ENCODE measurements around the gene GEMIN8. TPM values are rescaled to one million over a fixed set of nuclear protein-coding genes. Genes with fewer than 3 reads are reported as not detected.

Gene GEMIN8, protein sequence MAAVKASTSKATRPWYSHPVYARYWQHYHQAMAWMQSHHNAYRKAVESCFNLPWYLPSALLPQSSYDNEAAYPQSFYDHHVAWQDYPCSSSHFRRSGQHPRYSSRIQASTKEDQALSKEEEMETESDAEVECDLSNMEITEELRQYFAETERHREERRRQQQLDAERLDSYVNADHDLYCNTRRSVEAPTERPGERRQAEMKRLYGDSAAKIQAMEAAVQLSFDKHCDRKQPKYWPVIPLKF
- total RNA-seq (10.7 TPM), polyA plus RNA-seq (ENCODE audit: insufficient read depth in 1 of 8, insufficient read length in 8 of 8, low replicate concordance in 1 of 8) (10 to 100 TPM; 11.8 to 18.7 (median 16.6) TPM)
- long read RNA-seq, donor 1 = 0 reads
- long read RNA-seq, donor 2 = 0 reads
- long read RNA-seq, donor 3, partial matches to known transcripts = 0 of 1 reads
- long read RNA-seq, donor 3, other reads (novel, unspliced or antisense) = 0 of 1 reads
- long read RNA-seq, donor 4, partial matches to known transcripts = 0 of 1 reads
- long read RNA-seq, donor 4, other reads (novel, unspliced or antisense) = 0 of 1 reads
- long read RNA-seq, donor 5, partial matches to known transcripts = 8 of 10 reads
- long read RNA-seq, donor 5, other reads (novel, unspliced or antisense) = 0 of 10 reads
- long read RNA-seq, donor 6, partial matches to known transcripts = 0 of 2 reads
- long read RNA-seq, donor 6, other reads (novel, unspliced or antisense) = 0 of 2 reads
- long read RNA-seq, donor 7, partial matches to known transcripts = 0 of 5 reads
- long read RNA-seq, donor 7, other reads (novel, unspliced or antisense) = 0 of 5 reads
- long read RNA-seq, donor 8, partial matches to known transcripts = 0 of 2 reads
- long read RNA-seq, donor 8, other reads (novel, unspliced or antisense) = 0 of 2 reads
- long read RNA-seq, donor 9 = 0 reads
- long read RNA-seq, donor 10 = 0 reads
- long read RNA-seq, donor 11, partial matches to known transcripts = 0 of 3 reads
- long read RNA-seq, donor 11, other reads (novel, unspliced or antisense) = 0 of 3 reads

DNA sequence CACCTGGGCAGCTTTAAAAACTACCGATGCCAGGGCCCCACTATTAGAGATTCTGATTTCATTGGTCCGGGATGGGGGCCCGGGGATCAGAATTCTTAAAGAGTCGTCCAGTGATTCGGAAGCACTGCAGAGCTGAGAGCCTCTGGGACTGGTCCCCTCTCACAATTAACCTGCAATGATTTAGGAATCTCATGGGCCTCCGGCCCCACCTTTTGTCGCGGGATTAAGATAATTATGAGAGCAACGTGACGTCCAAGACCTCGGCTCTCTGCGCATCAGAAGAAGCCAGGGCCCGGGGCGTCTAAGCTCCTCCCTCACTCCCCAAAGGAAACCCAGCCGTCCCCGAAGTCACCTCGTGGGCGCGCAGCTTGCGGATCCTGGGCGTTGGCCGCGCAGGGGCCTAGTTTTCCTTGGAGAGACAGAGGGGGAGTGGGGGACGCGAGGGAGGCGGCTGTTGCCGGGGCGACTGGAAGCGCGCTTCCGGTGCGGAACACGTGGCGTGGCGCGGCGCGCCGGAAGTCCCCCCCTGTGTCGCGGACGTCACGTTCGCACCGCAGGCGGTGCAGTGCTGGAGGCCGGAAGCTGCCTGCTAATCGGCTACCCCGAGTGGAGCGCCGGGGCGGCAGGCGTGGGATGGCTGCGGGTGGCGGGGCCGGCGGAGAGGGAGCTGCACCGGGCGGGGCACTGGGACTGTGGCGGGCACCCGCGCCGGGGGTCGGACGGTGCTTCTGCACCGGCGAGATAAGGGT, at the start of gene GEMIN8:
GEMIN8 (minus strand) TSS at position 468 of the 749 bp plus-strand sequence. CDS start 8,414 bp downstream, outside the sequence.
- peak; percentile 92 for DNase-seq
- Histone ChIP-seq H3K27ac (ENCODE audit: low read length) (peak within 1 kb of the TSS; percentile 74), H3K4me3 (ENCODE audit: low read length) (peak within 1 kb of the TSS; percentile 76), H3K27me3 (ENCODE audit: control insufficient read depth, insufficient read depth, low read length) (peaks cover 27% of the 10 kb centered on the region), H3K9me3 (replicated peaks; ENCODE audit: control insufficient read depth, low read depth, low read length) (no peaks in the 10 kb centered on the region), H3K36me3 (ENCODE audit: control insufficient read depth, insufficient read depth, low read length) (no peaks in the 10 kb centered on the region), H3K4me1 (ENCODE audit: control insufficient read depth, insufficient read depth, low read length) (peaks cover 6% of the 10 kb centered on the region)
- WGBS (ENCODE audit: insufficient coverage) = 2% methylated on average over 61 of the region's 67 CpGs

DNA sequence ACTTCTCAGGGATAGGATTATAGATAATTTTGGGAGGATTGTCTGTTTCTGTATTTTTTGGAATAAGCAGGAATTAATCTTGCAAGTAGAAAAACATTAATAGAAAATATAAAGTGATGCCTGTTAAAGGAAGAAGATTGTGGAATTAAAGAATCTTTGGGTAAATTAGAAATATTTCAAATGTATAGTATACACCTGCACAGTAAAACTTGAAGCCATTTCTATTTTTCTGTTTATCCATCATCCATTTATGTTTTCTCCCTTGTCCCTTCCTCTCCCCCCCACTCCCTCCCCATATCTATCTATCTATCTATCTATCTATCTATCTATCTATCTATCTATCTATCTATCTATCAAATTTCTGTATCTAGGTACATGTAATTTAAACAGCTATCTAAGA, 46.9 kb upstream of the GEMIN8 start:
- Histone ChIP-seq H3K27ac (ENCODE audit: low read length) (no peak overlapping the region), H3K4me3 (ENCODE audit: low read length) (no peak overlapping the region), H3K9me3 (replicated peaks; ENCODE audit: control insufficient read depth, low read depth, low read length) (no peaks in the 10 kb centered on the region), H3K4me1 (ENCODE audit: control insufficient read depth, insufficient read depth, low read length) (no peaks in the 10 kb centered on the region), H3K27me3 (ENCODE audit: control insufficient read depth, insufficient read depth, low read length) (peaks cover 11% of the 10 kb centered on the region), H3K36me3 (ENCODE audit: control insufficient read depth, insufficient read depth, low read length) (no peaks in the 10 kb centered on the region)
- DNase-seq = no peak

DNA sequence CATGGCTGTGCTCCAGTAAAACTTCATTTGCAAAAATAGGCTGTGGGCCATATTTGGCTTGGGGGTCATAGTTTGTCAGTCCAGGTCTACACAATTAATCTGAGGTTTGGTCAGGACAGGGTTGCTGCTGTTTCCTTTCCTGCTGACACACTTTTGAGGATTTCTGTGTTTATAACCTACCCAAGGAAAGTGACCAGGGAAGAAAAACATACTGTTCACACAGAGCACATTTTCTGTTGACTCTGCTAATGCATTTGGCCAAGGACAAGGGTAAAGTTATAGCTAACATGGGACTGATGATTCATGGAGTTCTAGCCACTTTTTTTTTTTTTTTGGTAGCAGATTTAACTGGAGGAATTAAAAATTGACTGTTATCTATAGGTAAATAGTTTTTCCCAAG, 43.9 kb upstream of the GEMIN8 start:
- peak; percentile 42 for DNase-seq
- no peak overlapping the region for H3K4me3 ChIP-seq (ENCODE audit: low read length)
- no peaks in the 10 kb centered on the region for H3K9me3 ChIP-seq (replicated peaks; ENCODE audit: control insufficient read depth, low read depth, low read length)
- H3K27ac ChIP-seq (ENCODE audit: low read length) = no peak overlapping the region
- H3K27me3 ChIP-seq (ENCODE audit: control insufficient read depth, insufficient read depth, low read length) = peaks cover 5% of the 10 kb centered on the region
- no peaks in the 10 kb centered on the region for H3K36me3 ChIP-seq (ENCODE audit: control insufficient read depth, insufficient read depth, low read length)
- H3K4me1 ChIP-seq (ENCODE audit: control insufficient read depth, insufficient read depth, low read length) = no peaks in the 10 kb centered on the region

DNA sequence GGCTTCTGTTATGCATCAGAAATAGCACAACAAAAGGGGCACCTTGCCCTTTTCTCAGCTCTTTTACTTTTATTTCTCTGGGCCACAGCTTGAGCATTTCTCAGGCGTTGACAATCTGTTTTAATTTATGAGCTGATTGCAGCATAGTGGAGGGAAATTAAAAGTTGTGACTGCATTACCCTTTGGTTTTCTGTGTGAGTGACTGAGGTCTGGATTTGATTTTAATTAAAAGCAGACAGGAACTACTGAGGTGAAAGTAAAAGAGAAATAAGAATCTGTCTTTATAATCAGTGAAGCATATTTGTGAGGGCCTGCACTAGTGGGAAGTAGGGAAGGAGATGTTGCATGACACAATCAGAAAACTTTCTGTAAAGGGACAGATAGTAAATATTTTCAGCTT, 43.4 kb upstream of the GEMIN8 start:
- DNase-seq = no peak
- no CpG with 5 or more reads among the region's 1 CpG for WGBS (ENCODE audit: insufficient coverage)
- H3K27ac ChIP-seq (ENCODE audit: low read length) = no peak overlapping the region
- H3K27me3 ChIP-seq (ENCODE audit: control insufficient read depth, insufficient read depth, low read length) = peaks cover 8% of the 10 kb centered on the region
- no peaks in the 10 kb centered on the region for H3K9me3 ChIP-seq (replicated peaks; ENCODE audit: control insufficient read depth, low read depth, low read length)
- H3K4me3 ChIP-seq (ENCODE audit: low read length) = no peak overlapping the region
- H3K36me3 ChIP-seq (ENCODE audit: control insufficient read depth, insufficient read depth, low read length) = no peaks in the 10 kb centered on the region
- no peaks in the 10 kb centered on the region for H3K4me1 ChIP-seq (ENCODE audit: control insufficient read depth, insufficient read depth, low read length)

DNA sequence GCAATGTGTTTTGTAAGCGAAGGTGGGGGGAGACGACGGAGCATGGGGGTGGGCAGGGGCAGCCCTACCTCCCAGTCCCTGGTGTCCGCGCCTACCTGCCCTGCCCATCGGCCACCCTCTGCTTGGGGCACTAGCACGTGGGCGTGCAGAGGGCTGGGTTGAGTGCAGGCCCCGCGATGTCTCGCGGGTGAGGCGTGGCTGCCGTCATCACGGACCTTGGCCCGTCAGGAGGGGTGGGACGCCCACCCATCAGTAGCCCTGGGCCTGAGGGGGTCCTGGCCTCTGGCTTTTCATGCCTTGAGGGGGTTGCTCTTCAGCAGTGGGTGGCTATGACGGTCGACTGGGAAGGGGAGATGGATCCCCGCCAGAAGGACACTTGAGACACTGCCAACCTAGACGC, 36.1 kb upstream of the GEMIN8 start:
- no peaks in the 10 kb centered on the region for H3K36me3 ChIP-seq (ENCODE audit: control insufficient read depth, insufficient read depth, low read length)
- H3K4me1 ChIP-seq (ENCODE audit: control insufficient read depth, insufficient read depth, low read length) = no peaks in the 10 kb centered on the region
- WGBS (ENCODE audit: insufficient coverage) = 88% methylated on average over 17 of the region's 21 CpGs
- no peak for DNase-seq
- H3K9me3 ChIP-seq (replicated peaks; ENCODE audit: control insufficient read depth, low read depth, low read length) = no peaks in the 10 kb centered on the region
- H3K4me3 ChIP-seq (ENCODE audit: low read length) = no peak overlapping the region
- H3K27me3 ChIP-seq (ENCODE audit: control insufficient read depth, insufficient read depth, low read length) = peaks cover 24% of the 10 kb centered on the region
- H3K27ac ChIP-seq (ENCODE audit: low read length) = no peak overlapping the region

DNA sequence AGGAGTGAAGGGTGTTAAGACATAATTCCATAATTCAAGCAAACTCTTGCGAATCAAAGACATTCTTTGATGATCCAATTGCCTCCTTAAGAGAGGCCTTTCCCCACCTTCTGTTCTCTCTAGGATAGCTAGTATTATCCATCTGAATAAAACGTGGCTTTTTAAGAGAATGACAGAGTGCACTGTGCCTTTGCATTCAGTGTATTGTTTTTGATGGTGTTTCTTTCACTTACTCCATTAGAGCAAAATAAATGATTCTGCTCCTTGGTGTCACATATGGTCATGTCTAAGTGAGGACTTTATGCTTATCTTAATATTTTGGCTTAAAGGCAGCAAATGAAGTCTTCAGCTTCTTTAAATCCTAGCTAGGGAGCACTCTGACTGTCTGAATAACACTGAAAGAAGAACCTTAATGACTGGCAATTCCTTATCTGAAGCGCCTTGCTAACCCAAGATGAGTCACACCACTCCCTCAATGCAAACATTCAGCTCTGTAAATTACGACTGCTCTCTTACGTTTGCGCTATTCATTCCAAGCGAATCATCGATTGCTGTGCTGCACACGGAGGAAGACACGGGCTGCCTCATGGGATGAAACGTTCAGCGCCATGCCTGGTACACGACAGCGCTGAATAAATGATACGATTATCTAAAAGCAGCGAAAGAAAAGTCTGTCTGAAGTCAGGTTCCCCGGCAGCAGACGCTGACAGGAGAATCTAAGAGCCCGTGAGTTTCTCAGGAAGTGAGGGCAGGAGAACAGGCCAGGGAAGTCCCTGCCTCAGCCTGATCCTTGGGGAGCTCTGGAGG, 35.1 kb upstream of the GEMIN8 start:
- no peak for DNase-seq
- H3K4me3 ChIP-seq (ENCODE audit: low read length) = no peak overlapping the region
- H3K27ac ChIP-seq (ENCODE audit: low read length) = no peak overlapping the region
- no peaks in the 10 kb centered on the region for H3K9me3 ChIP-seq (replicated peaks; ENCODE audit: control insufficient read depth, low read depth, low read length)
- H3K27me3 ChIP-seq (ENCODE audit: control insufficient read depth, insufficient read depth, low read length) = peaks cover 24% of the 10 kb centered on the region
- H3K36me3 ChIP-seq (ENCODE audit: control insufficient read depth, insufficient read depth, low read length) = no peaks in the 10 kb centered on the region
- H3K4me1 ChIP-seq (ENCODE audit: control insufficient read depth, insufficient read depth, low read length) = no peaks in the 10 kb centered on the region
- WGBS (ENCODE audit: insufficient coverage) = 77% methylated on average over 17 of the region's 19 CpGs

DNA sequence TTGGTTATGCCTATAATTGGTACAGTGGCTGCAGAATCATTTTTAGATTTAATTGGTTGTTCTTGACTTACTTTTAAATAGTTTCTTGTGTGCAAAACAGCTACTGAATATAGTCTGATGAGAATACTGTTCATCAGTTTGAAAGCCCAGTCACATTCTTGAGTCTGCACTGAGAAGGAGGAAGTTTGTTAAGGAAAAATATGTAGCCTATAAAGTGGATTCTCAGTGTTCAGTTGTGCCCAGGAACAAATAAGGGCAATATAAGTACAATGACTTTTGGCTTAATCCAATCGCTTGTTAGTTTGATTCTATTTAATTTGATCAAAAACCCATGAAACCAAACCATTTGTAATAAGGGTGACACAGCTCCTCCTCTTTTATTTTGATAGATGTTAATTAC, 32.8 kb upstream of the GEMIN8 start:
- peaks cover 22% of the 10 kb centered on the region for H3K27me3 ChIP-seq (ENCODE audit: control insufficient read depth, insufficient read depth, low read length)
- no peaks in the 10 kb centered on the region for H3K9me3 ChIP-seq (replicated peaks; ENCODE audit: control insufficient read depth, low read depth, low read length)
- H3K27ac ChIP-seq (ENCODE audit: low read length) = no peak overlapping the region
- DNase-seq = no peak
- H3K4me3 ChIP-seq (ENCODE audit: low read length) = no peak overlapping the region
- no CpG with 5 or more reads among the region's 1 CpG for WGBS (ENCODE audit: insufficient coverage)
- no peaks in the 10 kb centered on the region for H3K4me1 ChIP-seq (ENCODE audit: control insufficient read depth, insufficient read depth, low read length)
- no peaks in the 10 kb centered on the region for H3K36me3 ChIP-seq (ENCODE audit: control insufficient read depth, insufficient read depth, low read length)

DNA sequence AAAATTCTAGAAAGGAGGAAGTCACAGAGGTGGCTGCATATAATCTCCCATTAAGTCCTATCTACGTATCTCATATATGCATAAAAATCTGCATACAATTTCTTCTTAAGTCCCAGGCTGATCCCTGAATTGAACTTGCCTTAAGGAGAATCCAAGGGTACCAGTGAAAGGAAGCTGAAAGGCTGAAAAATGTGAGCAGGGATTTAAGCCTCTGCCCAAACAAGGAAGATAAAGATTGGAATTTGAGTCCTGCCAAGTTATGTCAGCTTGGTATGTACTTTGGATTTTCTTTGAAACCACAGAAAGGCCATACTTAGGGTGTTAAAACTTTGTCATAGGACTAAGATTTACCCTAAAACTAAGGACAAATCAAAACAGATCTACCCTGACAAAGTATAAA, 26.5 kb upstream of the GEMIN8 start:
- WGBS (ENCODE audit: insufficient coverage) = no CpG with 5 or more reads among the region's 1 CpG
- H3K4me1 ChIP-seq (ENCODE audit: control insufficient read depth, insufficient read depth, low read length) = no peaks in the 10 kb centered on the region
- no peak overlapping the region for H3K4me3 ChIP-seq (ENCODE audit: low read length)

DNA sequence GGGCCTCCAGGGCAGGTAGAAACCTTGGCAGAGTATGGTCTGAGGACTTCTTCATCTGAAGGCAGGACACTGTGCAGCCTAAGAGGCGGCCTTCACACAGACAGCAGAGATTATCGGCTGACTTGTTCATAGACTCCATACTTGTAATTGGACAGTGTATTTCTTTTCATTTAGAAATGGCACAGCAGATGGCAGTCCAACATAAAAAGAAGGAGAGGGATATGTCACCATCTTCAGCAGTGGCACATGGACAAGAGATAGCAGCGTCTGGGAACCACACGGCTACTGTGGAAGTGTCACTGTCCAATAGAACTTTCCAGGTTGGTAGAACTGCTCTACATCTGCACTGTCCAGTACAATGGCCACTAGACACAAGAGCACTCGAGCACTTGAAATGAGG, 21.7 kb upstream of the GEMIN8 start:
- Histone ChIP-seq H3K36me3 (ENCODE audit: control insufficient read depth, insufficient read depth, low read length) (no peaks in the 10 kb centered on the region), H3K9me3 (replicated peaks; ENCODE audit: control insufficient read depth, low read depth, low read length) (no peaks in the 10 kb centered on the region), H3K27me3 (ENCODE audit: control insufficient read depth, insufficient read depth, low read length) (peaks cover 9% of the 10 kb centered on the region), H3K27ac (ENCODE audit: low read length) (no peak overlapping the region), H3K4me3 (ENCODE audit: low read length) (no peak overlapping the region), H3K4me1 (ENCODE audit: control insufficient read depth, insufficient read depth, low read length) (no peaks in the 10 kb centered on the region)
- WGBS (ENCODE audit: insufficient coverage) = 83% methylated on average over 1 of the region's 5 CpGs
- DNase-seq = no peak

More for the DNA sequence above, 26.5 kb upstream of the GEMIN8 start:
- H3K27me3 ChIP-seq (ENCODE audit: control insufficient read depth, insufficient read depth, low read length) = peaks cover 12% of the 10 kb centered on the region
- no peaks in the 10 kb centered on the region for H3K9me3 ChIP-seq (replicated peaks; ENCODE audit: control insufficient read depth, low read depth, low read length)
- no peaks in the 10 kb centered on the region for H3K36me3 ChIP-seq (ENCODE audit: control insufficient read depth, insufficient read depth, low read length)
- DNase-seq = no peak
- H3K27ac ChIP-seq (ENCODE audit: low read length) = no peak overlapping the region
